Stimulated activated CD4-positive, alpha-beta T cell treated with anti-CD3 and anti-CD28 coated beads, Interleukin-4, amount 100 ng/mL, for 48 hours (primary cell): Measurements from ENCODE around the gene ADSS1.

Experiments
- DNase-seq, 2 donors: peaks; one replicate each; pipeline ENCODE4 v3.0.0-alpha.2; 2020; ENCODE audit warnings: low read depth in 2 of 2

ADSS1 gene

GRCh38 chr14:104782808-104783139 is 58.7 kb downstream of the ADSS1 start:
- DNase-seq, result no peak

- DNase-seq, result no peak
These were observed 59.6 kb downstream of the ADSS1 start for GRCh38 chr14:104783484-104784217.

- no peak for DNase-seq
These were observed 60.2 kb downstream of the ADSS1 start for GRCh38 chr14:104784218-104784568.

GRCh38 chr14:104784846-104785707 is 61.0 kb downstream of the ADSS1 start:
- no peak for DNase-seq

GRCh38 chr14:104785708-104786080 is 61.7 kb downstream of the ADSS1 start:
- no peak for DNase-seq

GRCh38 chr14:104786091-104786586 is 62.1 kb downstream of the ADSS1 start:
- DNase-seq, result no peak

GRCh38 chr14:104786726-104787675 is 63.0 kb downstream of the ADSS1 start:
- DNase-seq, result no peak

GRCh38 chr14:104787736-104788135 is 63.7 kb downstream of the ADSS1 start:
- DNase-seq, result no peak

GRCh38 chr14:104788161-104788818 is 64.3 kb downstream of the ADSS1 start:
- DNase-seq, result no peak

- DNase-seq, result no peak
These were observed 65.0 kb downstream of the ADSS1 start for GRCh38 chr14:104788873-104789663.

- no peak for DNase-seq
These were observed 66.0 kb downstream of the ADSS1 start for GRCh38 chr14:104789752-104790743.

- DNase-seq, result no peak
These were observed 67.4 kb downstream of the ADSS1 start for GRCh38 chr14:104791425-104791824.

- no peak for DNase-seq
These were observed 68.3 kb downstream of the ADSS1 start for GRCh38 chr14:104792101-104792884.

- no peak for DNase-seq
These were observed 69.1 kb downstream of the ADSS1 start for GRCh38 chr14:104792945-104793702.

GRCh38 chr14:104793703-104793959 is 69.6 kb downstream of the ADSS1 start:
- DNase-seq, result no peak

- DNase-seq, result peak in 1 of 2 donors; percentile 42
These were observed 70.1 kb downstream of the ADSS1 start for GRCh38 chr14:104794099-104794498.

GRCh38 chr14:104794631-104794992 is 70.6 kb downstream of the ADSS1 start:
- no peak for DNase-seq
